ENCODE data around the gene KIF25.

The KIF25 gene

DNA sequence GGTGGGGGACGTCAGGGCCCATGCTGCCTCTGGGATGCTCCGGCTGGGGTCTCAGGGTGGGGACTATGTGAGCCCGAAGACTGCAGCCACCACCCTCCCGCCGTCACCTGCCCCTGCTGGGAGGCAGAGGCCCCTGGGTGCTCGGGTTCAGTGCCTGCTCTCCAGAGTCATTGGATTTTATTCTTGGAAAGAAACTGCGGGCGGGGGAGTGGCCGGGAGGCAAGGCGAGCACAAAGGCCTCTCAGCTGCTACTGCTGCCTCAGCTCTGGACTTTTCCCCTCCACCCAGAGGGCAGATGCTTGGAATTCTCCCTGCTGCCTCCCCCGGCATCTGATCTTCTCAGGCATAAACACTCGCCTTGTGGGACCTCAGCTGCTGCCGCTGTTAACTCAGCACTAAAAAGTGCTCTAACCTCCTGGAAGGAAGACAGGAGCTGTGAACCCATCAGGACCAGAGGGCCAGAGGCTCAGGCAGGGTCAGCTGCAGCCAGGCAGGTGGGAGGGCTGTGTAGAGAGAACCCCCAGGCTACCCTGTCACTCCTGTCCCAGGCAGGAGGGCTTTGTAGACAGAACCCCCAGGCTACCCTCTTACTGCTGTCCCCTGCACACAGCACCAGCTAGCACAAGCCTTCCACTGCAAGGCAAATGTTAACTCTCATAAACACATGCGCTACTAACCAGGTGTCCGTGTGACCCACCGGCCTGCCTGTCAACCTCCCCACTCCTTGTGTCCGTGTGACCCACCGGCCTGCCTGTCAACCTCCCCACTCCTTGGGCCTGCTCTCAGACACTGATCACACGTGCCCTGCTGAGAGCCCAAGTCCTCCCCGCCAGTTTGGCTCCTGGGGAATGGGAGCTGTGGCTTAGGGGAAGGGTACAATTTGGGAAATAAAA is 90.9 kb downstream of the KIF25 start:
- TF ChIP-seq, protein P1, sequence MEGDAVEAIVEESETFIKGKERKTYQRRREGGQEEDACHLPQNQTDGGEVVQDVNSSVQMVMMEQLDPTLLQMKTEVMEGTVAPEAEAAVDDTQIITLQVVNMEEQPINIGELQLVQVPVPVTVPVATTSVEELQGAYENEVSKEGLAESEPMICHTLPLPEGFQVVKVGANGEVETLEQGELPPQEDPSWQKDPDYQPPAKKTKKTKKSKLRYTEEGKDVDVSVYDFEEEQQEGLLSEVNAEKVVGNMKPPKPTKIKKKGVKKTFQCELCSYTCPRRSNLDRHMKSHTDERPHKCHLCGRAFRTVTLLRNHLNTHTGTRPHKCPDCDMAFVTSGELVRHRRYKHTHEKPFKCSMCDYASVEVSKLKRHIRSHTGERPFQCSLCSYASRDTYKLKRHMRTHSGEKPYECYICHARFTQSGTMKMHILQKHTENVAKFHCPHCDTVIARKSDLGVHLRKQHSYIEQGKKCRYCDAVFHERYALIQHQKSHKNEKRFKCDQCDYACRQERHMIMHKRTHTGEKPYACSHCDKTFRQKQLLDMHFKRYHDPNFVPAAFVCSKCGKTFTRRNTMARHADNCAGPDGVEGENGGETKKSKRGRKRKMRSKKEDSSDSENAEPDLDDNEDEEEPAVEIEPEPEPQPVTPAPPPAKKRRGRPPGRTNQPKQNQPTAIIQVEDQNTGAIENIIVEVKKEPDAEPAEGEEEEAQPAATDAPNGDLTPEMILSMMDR (IDR thresholded peaks at IDR 0.05; ENCODE audit: insufficient read depth, low read depth, low read length, missing control alignments), result no peak
- no peak overlapping the region for H3K4me3 ChIP-seq (ENCODE audit: low read length)
- no peak for DNase-seq (ENCODE audit: low read depth)

DNA sequence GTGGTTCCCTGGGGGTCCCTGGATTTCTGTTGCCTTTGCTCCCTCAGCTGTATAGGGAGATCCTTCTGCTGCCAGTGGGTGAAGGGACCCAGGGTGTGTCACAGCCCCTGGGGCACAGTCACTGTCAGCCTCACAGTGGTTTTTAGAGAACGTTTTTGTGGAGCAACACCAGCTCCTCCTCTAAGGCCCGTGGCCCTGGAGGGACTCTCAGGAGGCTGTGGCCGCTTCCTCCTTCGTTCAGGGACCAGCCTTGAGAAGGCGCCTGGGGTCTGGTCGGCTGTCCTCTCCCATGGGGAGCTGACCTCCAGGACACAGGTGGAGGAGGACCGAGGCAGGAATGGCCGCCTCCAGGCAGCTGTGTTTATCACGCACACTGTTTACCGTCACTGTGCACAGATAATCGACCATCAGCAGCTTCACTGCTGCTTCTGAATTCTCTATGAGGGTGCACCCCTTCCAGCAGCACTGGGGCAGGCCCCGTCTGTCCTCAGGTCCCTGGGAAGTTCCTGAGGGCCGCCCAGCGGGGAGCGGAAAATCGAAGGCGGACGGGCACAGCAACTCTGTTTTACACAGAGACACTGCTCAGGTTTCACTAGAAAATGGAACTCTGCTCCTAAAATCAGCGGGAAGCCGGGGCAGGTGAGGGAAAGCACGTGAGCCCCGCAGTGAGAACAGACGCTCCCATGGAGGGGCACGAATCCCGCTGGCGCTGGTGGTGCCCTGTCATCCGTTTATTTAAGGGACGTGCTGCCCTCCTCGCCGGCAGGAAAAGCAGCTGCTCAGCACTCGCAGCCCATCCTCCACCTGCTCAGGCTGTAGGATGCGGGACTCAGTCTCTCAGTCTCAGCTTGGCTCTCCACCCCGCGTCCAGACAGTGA is 92.0 kb downstream of the KIF25 start:
- DNase-seq (ENCODE audit: low read depth), result no peak
- H3K4me3 ChIP-seq (ENCODE audit: low read length), result no peak overlapping the region
- TF ChIP-seq, protein P1 (IDR thresholded peaks at IDR 0.05; ENCODE audit: insufficient read depth, low read depth, low read length, missing control alignments), result no peak

DNA sequence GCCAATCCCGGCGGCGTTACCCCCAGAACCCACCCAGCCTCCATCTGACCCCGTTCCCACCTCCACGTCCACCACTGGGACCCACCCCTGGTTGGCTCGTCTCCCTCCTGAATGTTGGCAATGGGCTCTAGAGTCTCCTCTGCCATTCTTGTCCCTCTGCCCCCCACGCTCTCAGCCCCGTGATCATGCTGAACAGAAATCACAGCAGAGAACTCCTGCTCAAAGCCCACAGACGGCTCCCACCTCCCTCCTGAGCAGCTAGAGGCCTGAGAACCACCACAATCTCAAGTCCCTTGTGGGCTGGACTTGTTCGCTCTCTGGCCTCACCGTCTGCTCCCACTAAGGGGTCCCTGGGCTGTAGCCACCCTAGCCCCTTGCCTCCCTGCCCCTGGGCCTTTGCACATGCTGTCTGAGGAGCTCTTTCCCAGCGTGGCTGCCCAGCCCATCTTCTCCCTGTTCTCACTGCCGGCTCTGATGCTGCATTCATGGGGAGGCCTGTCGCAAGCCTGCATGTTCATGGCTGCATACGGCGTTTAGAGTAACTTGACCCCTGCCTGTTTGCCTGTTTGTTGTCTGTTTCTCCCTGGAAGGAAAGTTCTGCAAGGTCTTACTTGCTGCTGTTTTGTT is 92.7 kb downstream of the KIF25 start:
- no peak overlapping the region for H3K4me3 ChIP-seq (ENCODE audit: low read length)
- TF ChIP-seq, protein P1 (IDR thresholded peaks at IDR 0.05; ENCODE audit: insufficient read depth, low read depth, low read length, missing control alignments), result no peak

DNA sequence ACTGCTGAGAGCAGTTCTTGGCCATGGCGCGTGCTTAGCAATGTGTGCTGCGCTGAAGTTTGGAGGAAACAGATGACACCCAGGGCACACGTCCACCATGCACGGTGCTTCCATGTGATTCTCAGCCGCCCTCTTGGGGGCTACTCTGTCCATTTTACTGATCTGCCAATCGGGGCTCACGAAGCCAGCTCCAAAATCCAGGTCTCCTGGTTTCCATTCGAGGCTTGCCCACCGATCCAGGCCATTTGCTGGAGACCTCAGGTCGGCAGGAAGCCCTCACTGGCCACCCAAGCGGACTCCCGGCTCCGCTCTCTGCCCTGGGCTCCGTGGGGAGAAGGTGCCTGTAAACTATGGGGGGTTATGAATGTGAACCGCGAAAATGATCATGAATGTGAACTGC is 93.2 kb downstream of the KIF25 start:
- no peak for DNase-seq (ENCODE audit: low read depth)
- TF ChIP-seq, protein P1 (IDR thresholded peaks at IDR 0.05; ENCODE audit: insufficient read depth, low read depth, low read length, missing control alignments), result no peak

More for the DNA sequence above, 92.7 kb downstream of the KIF25 start:
- no peak for DNase-seq (ENCODE audit: low read depth)

DNA sequence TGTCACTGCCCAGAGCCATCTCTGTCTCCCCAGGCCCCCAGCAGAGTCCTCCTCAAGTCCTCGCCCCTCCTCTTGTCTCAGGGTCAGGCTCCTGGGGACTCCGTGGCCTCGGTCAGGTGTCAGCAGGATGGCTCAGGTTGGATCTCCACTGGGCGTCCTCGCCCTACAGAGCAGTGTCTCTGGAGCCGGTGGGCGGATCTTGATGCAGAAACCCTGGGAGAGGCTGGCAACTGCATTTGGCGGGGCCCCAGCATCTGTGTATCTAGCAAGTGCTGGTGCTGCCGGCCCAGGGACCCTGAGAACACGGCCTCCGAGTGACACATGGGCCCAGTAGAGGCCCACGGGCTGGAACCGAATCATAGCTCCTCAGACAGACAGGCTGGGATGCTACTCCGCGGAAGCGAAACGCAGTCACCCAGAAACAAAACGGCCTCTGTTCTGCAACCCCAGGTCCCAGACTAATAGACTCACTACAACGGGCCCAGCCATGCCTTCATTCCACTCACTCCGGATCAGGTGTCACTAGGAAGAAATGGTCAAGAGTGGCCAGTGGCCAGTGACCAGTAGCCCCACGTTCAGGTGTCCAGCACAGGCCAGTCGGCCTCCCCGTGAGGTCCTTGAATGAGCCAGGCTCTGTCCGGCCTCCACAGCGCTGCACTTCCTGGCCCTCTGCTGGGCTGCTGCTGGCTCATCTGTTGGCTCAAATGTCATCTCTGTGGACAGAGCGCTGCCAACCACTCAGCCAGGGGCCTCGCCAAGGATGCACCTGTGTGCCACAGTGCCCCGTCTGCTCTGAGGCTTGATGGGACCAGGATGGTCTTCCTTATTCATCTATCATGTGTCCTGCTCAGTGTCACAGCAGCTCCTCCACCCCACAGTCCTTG is 94.2 kb downstream of the KIF25 start:
- H3K4me3 ChIP-seq (ENCODE audit: low read length), result no peak overlapping the region
- TF ChIP-seq, protein P1 (IDR thresholded peaks at IDR 0.05; ENCODE audit: insufficient read depth, low read depth, low read length, missing control alignments), result no peak
- no peak for DNase-seq (ENCODE audit: low read depth)

More for the DNA sequence above, 93.2 kb downstream of the KIF25 start:
- H3K4me3 ChIP-seq (ENCODE audit: low read length), result no peak overlapping the region

DNA sequence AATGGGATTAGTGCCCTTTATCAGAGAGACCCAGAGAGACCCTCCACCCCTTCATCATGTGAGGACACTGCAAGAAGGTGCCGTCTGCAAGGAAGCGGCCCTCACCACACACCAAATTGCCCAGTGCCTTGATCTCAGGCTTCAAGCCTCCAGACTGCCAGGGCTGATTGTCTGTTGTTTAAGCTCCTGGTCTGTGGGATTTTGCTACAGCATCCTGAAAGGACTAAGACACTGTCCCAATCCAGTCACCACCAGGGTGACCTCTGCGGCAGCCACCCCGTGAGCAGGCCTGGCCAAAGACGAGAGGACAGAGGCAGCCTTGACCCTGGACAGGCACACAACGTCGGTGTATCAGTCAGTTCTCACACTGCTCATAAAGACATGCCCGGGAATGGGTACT is 95.1 kb downstream of the KIF25 start:
- DNase-seq (ENCODE audit: low read depth), result no peak
- TF ChIP-seq, protein P1 (IDR thresholded peaks at IDR 0.05; ENCODE audit: insufficient read depth, low read depth, low read length, missing control alignments), result no peak
- no peak overlapping the region for H3K4me3 ChIP-seq (ENCODE audit: low read length)

Data from epithelial cell of esophagus (primary cell).